Activated T-helper 2 cell treated with anti-CD3 and anti-CD28 coated beads, Interferon-gamma antibody, Interleukin-2, Interleukin-4, amounts not matched to agents 10 μg/mL and 5 μg/mL and 100 μg/mL, durations not matched to agents 14 hours and 24 hours and 36 hours (primary cell): ENCODE measurements around the gene IL1RAPL2. TPM values are rescaled to one million over a fixed set of nuclear protein-coding genes. Genes with fewer than 3 reads are reported as not detected.
"Not testable (repeated sequence)": the region's sequence is repeated elsewhere in the genome, so short reads cannot be mapped to it uniquely, and the experiment has no call there.

ENCODE experiments used
- DNase-seq: peaks from one replicate; pipeline ENCODE4 v3.0.0; 2021; ENCODE audit warnings: low spot score
- H3K27ac Mint-ChIP-seq: one replicate; pipeline ENCODE4 v1.8.0; 2021; ENCODE audit warnings: mixed read lengths
- H3K27me3 Mint-ChIP-seq: one replicate; pipeline ENCODE4 v1.8.0; 2021; ENCODE audit warnings: low read depth, mixed read lengths
- H3K36me3 Mint-ChIP-seq: one replicate; pipeline ENCODE4 v1.8.0; 2021; ENCODE audit warnings: low read depth, mixed read lengths
- H3K4me1 Mint-ChIP-seq: one replicate; pipeline ENCODE4 v1.8.0; 2021; ENCODE audit warnings: low read depth, mixed read lengths
- H3K4me3 Mint-ChIP-seq: one replicate; pipeline ENCODE4 v1.8.0; 2021; ENCODE audit warnings: low read depth, mild to moderate bottlenecking, moderate library complexity, mixed read lengths
- H3K9me3 Mint-ChIP-seq: one replicate; pipeline ENCODE4 v1.8.0; 2021; ENCODE audit warnings: mixed read lengths
- intact Hi-C: fragments of 100-400 bp; cut with micrococcal nuclease; formaldehyde crosslinking; loops from one replicate; pipeline ENCODE4 v1.15.1; 2023
- total RNA-seq: library from RNA; stranded (reverse); gene quantifications from 2 replicates; pipeline ENCODE4 v1.2.3, GENCODE V29; 2022

Gene IL1RAPL2
- total RNA-seq, 1 donor from 2014 or later = not detected

DNA sequence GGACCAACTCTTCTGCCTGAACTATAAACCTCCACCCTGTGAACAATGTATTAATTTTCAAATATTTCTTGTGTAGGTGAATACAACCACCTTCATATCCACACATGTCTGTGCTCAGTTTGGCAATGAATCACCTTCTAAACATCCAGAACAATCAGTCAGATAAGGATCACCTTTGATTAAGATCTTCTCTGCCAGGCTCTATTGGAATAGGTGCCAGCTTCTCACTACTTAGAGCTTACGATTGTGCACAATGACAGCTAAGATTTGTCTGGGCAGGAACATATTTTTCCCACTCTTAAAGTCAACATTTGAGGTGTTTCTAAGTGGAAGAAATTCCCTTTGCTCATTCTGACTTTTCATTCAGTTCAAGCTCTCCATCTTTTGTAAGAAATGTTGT is 237.2 kb downstream of the IL1RAPL2 start:
- H3K36me3 Mint-ChIP-seq = no peaks in the 10 kb centered on the region
- H3K4me1 Mint-ChIP-seq = no peaks in the 10 kb centered on the region
- H3K9me3 Mint-ChIP-seq = peaks cover under 1% of the 10 kb centered on the region
- no peak for DNase-seq
- no peaks in the 10 kb centered on the region for H3K27me3 Mint-ChIP-seq
- intact Hi-C loops = no loop called here
- H3K4me3 Mint-ChIP-seq = no peak overlapping the region
- H3K27ac Mint-ChIP-seq = no peak overlapping the region

DNA sequence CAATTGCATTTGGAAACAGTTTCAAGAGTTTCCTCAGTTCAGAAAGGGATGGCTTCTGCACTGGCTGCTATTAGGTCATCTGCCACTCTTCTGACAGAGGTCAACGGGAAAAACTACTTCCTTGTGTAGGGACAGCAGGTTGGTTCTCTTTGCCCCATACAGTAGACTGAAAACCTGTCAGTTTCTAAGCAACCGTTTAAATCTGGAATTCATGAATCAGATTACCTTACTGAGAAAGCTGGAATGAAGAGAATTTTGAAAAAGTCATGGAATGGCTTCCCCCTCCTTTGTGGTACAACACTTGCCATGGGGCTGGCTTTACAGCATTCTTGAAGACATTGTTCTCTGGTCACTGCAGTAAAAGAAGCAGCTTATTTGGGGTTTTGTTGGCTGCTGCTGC is 240.3 kb downstream of the IL1RAPL2 start:
- Mint-ChIP-seq H3K4me3 (no peak overlapping the region), H3K4me1 (no peaks in the 10 kb centered on the region), H3K36me3 (no peaks in the 10 kb centered on the region), H3K27me3 (no peaks in the 10 kb centered on the region), H3K9me3 (peaks cover 5% of the 10 kb centered on the region), H3K27ac (no peak overlapping the region)
- DNase-seq = no peak
- intact Hi-C loops = no loop called here

DNA sequence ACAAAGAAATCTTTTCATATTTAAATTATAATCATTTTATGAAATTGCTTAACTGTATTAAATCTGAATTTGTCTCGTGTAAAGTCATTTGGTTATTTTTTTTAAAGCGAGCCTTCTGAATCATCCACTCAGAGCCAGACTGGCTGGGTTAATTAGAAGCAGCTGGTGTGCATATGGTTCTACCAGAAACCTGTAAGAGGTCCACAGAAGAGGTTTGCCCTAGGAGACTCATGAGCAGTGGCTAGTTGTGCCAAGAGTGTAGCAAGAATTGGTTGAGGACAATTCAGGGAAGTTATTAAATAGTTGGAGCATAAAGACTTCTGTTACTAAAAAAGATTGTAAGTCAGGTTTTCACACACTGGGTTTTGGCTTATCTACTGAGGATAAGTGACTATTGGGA is 267.4 kb downstream of the IL1RAPL2 start:
- Mint-ChIP-seq H3K4me1 (no peaks in the 10 kb centered on the region), H3K27me3 (no peaks in the 10 kb centered on the region), H3K4me3 (no peak overlapping the region), H3K9me3 (no peaks in the 10 kb centered on the region), H3K27ac (no peak overlapping the region), H3K36me3 (no peaks in the 10 kb centered on the region)
- no peak for DNase-seq
- intact Hi-C loops = no loop called here

DNA sequence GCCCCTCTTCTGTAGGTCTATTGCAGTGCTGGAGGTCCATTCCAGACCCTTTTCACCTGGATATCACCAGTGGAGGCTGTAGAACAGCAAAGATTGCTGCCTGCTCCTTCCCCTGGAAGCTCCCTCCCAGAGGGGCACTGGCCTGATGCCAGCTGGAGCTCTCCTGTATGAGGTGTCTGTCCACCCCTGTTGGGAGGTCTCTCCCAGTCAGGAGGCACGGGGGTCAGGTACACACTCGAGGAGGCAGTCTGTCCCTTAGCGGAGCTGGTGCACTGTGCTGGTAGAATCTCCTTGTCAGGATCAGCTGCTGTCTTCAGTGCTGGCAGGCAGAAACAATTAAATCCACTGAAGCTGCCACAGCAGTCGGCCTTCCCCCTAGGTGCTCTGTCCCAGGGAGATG is 276.6 kb downstream of the IL1RAPL2 start:
- Mint-ChIP-seq H3K9me3 (peaks cover 7% of the 10 kb centered on the region), H3K27ac (no peak overlapping the region), H3K4me1 (no peaks in the 10 kb centered on the region)

DNA sequence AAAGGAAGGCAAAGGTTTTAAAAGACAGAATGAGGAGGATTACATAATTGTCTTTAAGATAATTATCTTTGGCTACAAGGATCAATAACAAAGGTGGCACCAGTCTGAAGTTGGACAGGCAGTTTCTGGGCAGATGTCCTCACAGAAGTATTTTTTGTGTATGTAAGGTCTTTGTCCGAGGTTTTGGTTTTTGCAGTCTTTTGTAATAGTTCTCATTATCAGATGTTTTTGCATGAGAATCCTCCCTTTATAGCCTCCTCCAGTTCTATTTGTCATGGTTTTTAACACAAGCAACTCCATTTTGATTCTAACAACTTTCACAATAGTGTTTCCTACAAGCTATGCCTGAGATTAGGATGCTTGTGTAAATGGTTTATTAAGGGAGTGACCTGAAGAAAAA is 286.2 kb downstream of the IL1RAPL2 start:
- H3K27ac Mint-ChIP-seq = no peak overlapping the region
- intact Hi-C loops = no loop called here
- no peak for DNase-seq
- H3K4me1 Mint-ChIP-seq = no peaks in the 10 kb centered on the region
- no peaks in the 10 kb centered on the region for H3K36me3 Mint-ChIP-seq
- H3K9me3 Mint-ChIP-seq = no peaks in the 10 kb centered on the region
- no peaks in the 10 kb centered on the region for H3K27me3 Mint-ChIP-seq
- no peak overlapping the region for H3K4me3 Mint-ChIP-seq

More for the DNA sequence above, 276.6 kb downstream of the IL1RAPL2 start:
- Mint-ChIP-seq H3K36me3 (no peaks in the 10 kb centered on the region), H3K27me3 (no peaks in the 10 kb centered on the region), H3K4me3 (no peak overlapping the region)
- no peak for DNase-seq
- intact Hi-C loops = no loop called here

DNA sequence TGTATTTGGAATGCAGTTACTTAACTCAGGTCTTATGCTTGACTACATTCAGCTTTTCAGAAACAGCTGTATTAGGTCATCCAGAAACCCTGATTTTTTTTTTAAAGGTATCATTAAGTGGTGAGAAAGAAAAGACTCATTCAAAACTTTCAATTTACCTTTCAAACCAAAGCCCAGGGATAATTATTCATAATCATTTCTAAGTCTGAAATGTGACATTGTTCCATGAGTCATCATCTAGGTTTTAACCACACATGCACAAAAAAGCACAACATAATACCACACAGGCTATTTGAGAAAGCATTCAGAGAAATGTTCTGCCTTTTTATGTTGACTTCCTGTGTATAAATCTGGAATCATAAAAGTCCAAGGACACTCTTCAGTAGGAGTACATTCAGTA is 288.2 kb downstream of the IL1RAPL2 start:
- Mint-ChIP-seq H3K27ac (no peak overlapping the region), H3K4me1 (no peaks in the 10 kb centered on the region), H3K36me3 (no peaks in the 10 kb centered on the region), H3K9me3 (no peaks in the 10 kb centered on the region), H3K4me3 (no peak overlapping the region), H3K27me3 (no peaks in the 10 kb centered on the region)
- no peak for DNase-seq
- intact Hi-C loops = no loop called here

DNA sequence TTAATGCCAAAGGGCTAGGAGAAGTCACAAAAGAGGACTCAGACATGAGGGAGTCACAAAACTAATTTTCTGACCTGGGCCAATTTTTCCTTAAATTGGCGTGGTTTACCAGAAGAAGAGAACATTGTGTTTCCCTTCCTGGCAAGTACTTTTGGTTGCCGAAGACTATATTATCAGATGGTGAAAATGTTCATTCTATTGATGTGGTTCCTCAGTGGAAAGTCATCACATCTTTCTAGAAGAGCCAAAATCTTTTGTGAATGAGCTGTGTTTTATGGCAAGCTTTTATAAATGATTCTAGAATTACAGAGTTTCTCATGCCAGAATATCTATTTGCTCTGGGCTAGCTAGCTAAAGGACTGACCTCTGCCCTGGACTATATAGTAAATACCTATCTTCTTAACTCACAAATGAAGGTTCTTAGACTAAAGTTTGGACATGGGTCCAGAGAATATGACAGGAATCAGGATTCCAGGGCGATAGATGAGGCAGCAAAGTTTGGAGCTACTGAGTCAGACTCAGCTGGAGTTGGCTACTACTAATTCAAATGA is 288.9 kb downstream of the IL1RAPL2 start:
- Mint-ChIP-seq H3K27ac (no peak overlapping the region), H3K4me1 (no peaks in the 10 kb centered on the region), H3K9me3 (no peaks in the 10 kb centered on the region), H3K27me3 (no peaks in the 10 kb centered on the region), H3K36me3 (no peaks in the 10 kb centered on the region), H3K4me3 (no peak overlapping the region)
- intact Hi-C loops = no loop called here
- no peak for DNase-seq

DNA sequence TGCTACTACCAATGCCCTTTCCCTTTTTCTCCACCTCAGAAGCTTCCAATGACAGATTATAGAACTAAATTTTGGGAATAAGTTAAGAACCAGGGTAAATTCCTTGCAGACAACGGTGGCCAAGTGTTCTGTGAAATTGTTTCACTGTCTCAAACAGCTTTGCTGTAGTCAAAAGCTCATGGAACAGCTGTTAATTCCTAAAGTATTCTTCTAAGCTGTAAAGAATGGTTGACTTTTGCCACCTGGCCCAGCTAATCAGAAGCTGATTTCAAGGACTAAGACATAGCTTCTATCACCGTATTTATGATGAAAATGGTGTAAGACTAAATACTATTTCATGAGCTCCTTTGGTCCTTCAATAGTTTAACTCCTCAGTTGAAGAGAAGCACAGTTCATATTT is 297.5 kb downstream of the IL1RAPL2 start:
- intact Hi-C loops = no loop called here
- Mint-ChIP-seq H3K9me3 (no peaks in the 10 kb centered on the region), H3K27ac (no peak overlapping the region), H3K27me3 (no peaks in the 10 kb centered on the region), H3K4me1 (no peaks in the 10 kb centered on the region), H3K36me3 (no peaks in the 10 kb centered on the region), H3K4me3 (no peak overlapping the region)
- no peak for DNase-seq

DNA sequence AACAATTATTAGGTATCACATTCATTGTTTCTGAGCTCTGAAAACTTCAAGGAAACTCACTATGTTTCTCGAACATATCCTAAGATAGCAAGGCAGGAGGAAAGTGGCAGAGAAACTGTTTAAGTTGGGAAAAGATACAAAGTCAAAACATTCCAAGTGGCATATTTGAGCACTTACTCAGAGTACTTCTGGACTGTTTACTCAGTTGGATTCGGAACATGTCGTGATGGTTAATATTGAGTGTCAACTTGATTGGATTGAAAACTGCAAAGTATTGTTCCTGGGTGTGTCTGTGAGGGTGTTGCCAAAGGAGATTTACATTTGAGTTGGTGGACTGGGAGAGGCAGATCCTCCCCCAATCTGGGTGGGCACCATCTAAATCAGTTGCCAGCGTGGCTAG is 298.3 kb downstream of the IL1RAPL2 start:
- no peak for DNase-seq
- Mint-ChIP-seq H3K9me3 (no peaks in the 10 kb centered on the region), H3K36me3 (no peaks in the 10 kb centered on the region), H3K27ac (no peak overlapping the region), H3K27me3 (no peaks in the 10 kb centered on the region), H3K4me3 (no peak overlapping the region), H3K4me1 (no peaks in the 10 kb centered on the region)
- intact Hi-C loops = no loop called here

DNA sequence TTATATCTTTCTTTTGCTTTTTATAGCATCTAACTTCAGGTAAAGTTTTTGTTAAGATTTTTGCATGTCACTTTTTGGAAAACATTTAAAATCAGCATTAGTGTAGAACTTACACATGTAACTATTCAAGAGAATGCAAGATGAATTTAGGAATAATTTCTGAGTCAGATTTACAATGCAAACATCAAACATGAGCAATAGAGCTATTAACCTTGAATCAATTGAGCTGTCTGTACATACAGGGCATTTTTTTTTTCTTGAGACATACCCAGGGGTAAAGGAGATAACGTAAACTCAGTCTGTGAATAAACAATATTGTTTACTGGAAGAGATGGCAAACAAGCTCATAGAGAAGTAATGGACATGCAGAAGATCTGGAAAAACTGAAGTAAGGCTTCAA is 311.5 kb downstream of the IL1RAPL2 start:
- intact Hi-C loops = no loop called here
- Mint-ChIP-seq H3K4me3 (no peak overlapping the region), H3K4me1 (no peaks in the 10 kb centered on the region), H3K27ac (no peak overlapping the region), H3K27me3 (no peaks in the 10 kb centered on the region), H3K9me3 (no peaks in the 10 kb centered on the region), H3K36me3 (no peaks in the 10 kb centered on the region)
- no peak for DNase-seq

DNA sequence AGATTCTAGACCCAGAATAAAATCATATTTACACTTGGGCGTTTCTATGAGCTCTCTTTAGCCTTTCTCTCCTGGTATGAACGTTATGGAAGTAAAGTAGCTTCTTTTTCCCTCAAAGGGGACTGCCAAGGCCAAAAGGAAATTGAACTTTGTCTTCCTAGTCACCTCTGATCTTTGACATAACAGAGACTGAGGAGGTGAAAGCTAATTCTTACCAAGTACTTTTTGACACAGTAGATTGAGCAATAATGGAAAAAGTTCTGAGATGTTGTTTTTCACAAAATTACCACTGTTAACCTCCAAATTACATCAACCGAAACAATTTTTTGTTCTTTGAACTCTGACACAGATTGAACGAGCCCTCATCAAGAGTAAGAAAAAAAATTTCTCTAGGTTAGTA is 336.1 kb downstream of the IL1RAPL2 start:
- no peak for DNase-seq
- intact Hi-C loops = no loop called here
- H3K27ac Mint-ChIP-seq = no peak overlapping the region
- H3K4me1 Mint-ChIP-seq = no peaks in the 10 kb centered on the region
- H3K4me3 Mint-ChIP-seq = no peak overlapping the region
- H3K36me3 Mint-ChIP-seq = no peaks in the 10 kb centered on the region
- no peaks in the 10 kb centered on the region for H3K27me3 Mint-ChIP-seq
- H3K9me3 Mint-ChIP-seq = no peaks in the 10 kb centered on the region

DNA sequence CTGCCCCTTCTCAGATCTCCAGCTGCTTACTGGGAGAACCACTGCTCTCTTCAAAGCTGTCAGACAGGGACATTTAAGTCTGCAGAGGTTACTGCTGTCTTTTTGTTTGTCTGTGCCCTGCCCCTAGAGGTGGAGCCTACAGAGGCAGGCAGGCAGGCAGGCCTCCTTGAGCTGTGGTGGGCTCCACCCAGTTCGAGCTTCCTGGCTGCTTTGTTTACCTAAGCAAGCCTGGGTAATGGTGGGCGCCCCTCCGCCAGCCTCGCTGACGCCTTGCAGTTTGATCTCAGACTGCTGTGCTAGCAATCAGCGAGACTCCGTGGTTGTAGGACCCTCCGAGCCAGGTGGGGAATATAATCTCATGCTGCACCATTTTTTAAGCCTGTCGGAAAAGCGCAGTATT is 343.7 kb downstream of the IL1RAPL2 start:
- H3K4me3 Mint-ChIP-seq = peak overlapping the region; percentile 26
- H3K27ac Mint-ChIP-seq, H3K9me3 Mint-ChIP-seq, DNase-seq, H3K4me1 Mint-ChIP-seq, H3K27me3 Mint-ChIP-seq, intact Hi-C loops, H3K36me3 Mint-ChIP-seq: not testable (repeated sequence)

DNA sequence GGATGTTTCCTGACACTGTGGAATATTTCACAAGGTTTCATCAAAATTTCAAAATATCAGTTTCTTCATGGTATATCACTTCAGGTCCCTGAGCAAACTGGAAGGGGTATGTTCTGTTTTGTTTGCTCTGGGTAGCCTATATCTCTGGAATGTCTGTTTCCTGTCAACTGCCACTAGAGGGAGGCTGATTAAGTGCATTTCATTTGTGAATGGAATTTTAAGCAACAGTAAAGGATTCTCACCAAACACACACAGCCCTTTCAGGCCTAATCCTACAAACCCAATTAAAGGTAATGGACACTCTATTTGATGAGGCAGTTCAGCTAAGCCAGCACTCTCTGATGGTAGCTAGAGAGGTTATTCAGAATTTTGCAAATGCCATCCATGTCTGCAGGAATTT is 347.3 kb downstream of the IL1RAPL2 start:
- H3K36me3 Mint-ChIP-seq = no peaks in the 10 kb centered on the region
- intact Hi-C loops = no loop called here
- no peak overlapping the region for H3K27ac Mint-ChIP-seq
- no peaks in the 10 kb centered on the region for H3K27me3 Mint-ChIP-seq
- H3K9me3 Mint-ChIP-seq = no peaks in the 10 kb centered on the region
- no peak for DNase-seq
- H3K4me1 Mint-ChIP-seq = no peaks in the 10 kb centered on the region
- H3K4me3 Mint-ChIP-seq = no peak overlapping the region

DNA sequence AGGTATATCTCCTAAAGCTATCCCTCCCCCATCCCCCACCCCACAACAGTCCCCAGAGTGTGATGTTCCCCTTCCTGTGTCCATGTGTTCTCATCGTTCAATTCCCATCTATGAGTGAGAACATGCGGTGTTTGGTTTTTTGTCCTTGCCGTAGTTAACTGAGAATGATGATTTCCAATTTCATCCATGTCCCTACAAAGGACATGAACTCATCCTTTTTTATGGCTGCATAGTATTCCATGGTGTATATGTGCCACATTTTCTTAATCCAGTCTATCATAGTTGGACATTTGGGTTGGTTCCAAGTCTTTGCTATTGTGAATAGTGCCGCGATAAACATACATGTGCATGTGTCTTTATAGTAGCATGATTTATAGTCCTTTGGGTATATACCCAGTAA is 348.7 kb downstream of the IL1RAPL2 start:
- H3K4me3 Mint-ChIP-seq, intact Hi-C loops, DNase-seq, H3K27ac Mint-ChIP-seq, H3K27me3 Mint-ChIP-seq, H3K4me1 Mint-ChIP-seq, H3K36me3 Mint-ChIP-seq, H3K9me3 Mint-ChIP-seq: not testable (repeated sequence)
